H9 (cell line): ENCODE results near the gene SPRR2F. TPM values are rescaled to one million over a fixed set of nuclear protein-coding genes. Genes with fewer than 3 reads are reported as not detected.

Experiments used
- DNase-seq: peaks from one replicate; pipeline ENCODE4 v3.0.0-alpha.2; 2017
- H2AFZ ChIP-seq: one replicate; pipeline ENCODE4 v1.6.1; 2013; ENCODE audit warnings: mild to moderate bottlenecking, low read length, control low read depth, moderate library complexity
- H2AK5ac ChIP-seq: 2 replicates; pipeline ENCODE4 v1.6.1; 2013; ENCODE audit warnings: low read length, control low read depth, mixed read lengths; ENCODE audit not compliant: insufficient read length
- H2BK120ac ChIP-seq: one replicate; pipeline ENCODE4 v1.6.1; 2013; ENCODE audit warnings: low read depth, mild to moderate bottlenecking, low read length, control low read depth, inconsistent platforms; ENCODE audit not compliant: poor library complexity, severe bottlenecking
- H2BK12ac ChIP-seq: 2 replicates; pipeline ENCODE4 v1.6.1; 2013; ENCODE audit warnings: low read length, control low read depth, mixed read lengths, low read depth; ENCODE audit not compliant: insufficient read length
- H2BK15ac ChIP-seq: 2 replicates; pipeline ENCODE4 v1.6.1; 2013; ENCODE audit warnings: low read depth, low read length, control low read depth
- H2BK20ac ChIP-seq: one replicate; pipeline ENCODE4 v1.6.1; 2013; ENCODE audit warnings: low read depth, mild to moderate bottlenecking, low read length, control low read depth, inconsistent platforms; ENCODE audit not compliant: poor library complexity, severe bottlenecking
- H2BK5ac ChIP-seq: 2 replicates; pipeline ENCODE4 v1.6.1; 2013; ENCODE audit warnings: low read length, control low read depth, mixed read lengths; ENCODE audit not compliant: insufficient read length
- H3K14ac ChIP-seq: 2 replicates; pipeline ENCODE4 v1.6.1; 2013; ENCODE audit warnings: low read length, control low read depth; ENCODE audit not compliant: insufficient read depth
- H3K18ac ChIP-seq: 2 replicates; pipeline ENCODE4 v1.6.1; 2013; ENCODE audit warnings: low read depth, mild to moderate bottlenecking, mixed read lengths, low read length, control low read depth; ENCODE audit not compliant: insufficient read length
- H3K23ac ChIP-seq: 2 replicates; pipeline ENCODE4 v1.6.1; 2013; ENCODE audit warnings: low read length, control low read depth, mixed read lengths, low read depth; ENCODE audit not compliant: insufficient read length
- H3K23me2 ChIP-seq: 2 replicates; pipeline ENCODE4 v1.6.1; 2013; ENCODE audit warnings: low read depth, mild to moderate bottlenecking, mixed read lengths, low read length, control low read depth; ENCODE audit not compliant: insufficient read length, poor library complexity, severe bottlenecking
- H3K27ac ChIP-seq: 2 replicates; pipeline ENCODE4 v1.5.1; 2013; ENCODE audit warnings: low read length, control low read depth, mixed read lengths, low read depth; ENCODE audit not compliant: insufficient read length
- H3K27me3 ChIP-seq: 2 replicates; pipeline ENCODE4 v1.6.1; 2013; ENCODE audit warnings: low read length, control low read depth, inconsistent platforms; ENCODE audit not compliant: insufficient read depth
- H3K4ac ChIP-seq: 2 replicates; pipeline ENCODE4 v1.6.1; 2013; ENCODE audit warnings: low read depth, mild to moderate bottlenecking, control low read depth, inconsistent platforms, low read length, moderate library complexity
- H3K4me1 ChIP-seq: 2 replicates; pipeline ENCODE4 v1.6.1; 2013; ENCODE audit warnings: low read length, control low read depth, inconsistent platforms; ENCODE audit not compliant: insufficient read depth
- H3K4me2 ChIP-seq: 2 replicates; pipeline ENCODE4 v1.6.1; 2013; ENCODE audit warnings: low read length, control low read depth, mixed read lengths; ENCODE audit not compliant: insufficient read length, insufficient read depth
- H3K56ac ChIP-seq: 2 replicates; pipeline ENCODE4 v1.6.1; 2013; ENCODE audit warnings: low read depth, mild to moderate bottlenecking, mixed read lengths, low read length, control low read depth; ENCODE audit not compliant: insufficient read length
- H3K79me1 ChIP-seq: 2 replicates; pipeline ENCODE4 v1.6.1; 2013; ENCODE audit warnings: low read depth, mild to moderate bottlenecking, moderate library complexity, low read length, control low read depth, inconsistent platforms; ENCODE audit not compliant: insufficient read depth, poor library complexity, severe bottlenecking
- H3K79me2 ChIP-seq: 2 replicates; pipeline ENCODE4 v1.6.1; 2013; ENCODE audit warnings: low read length, control low read depth, inconsistent platforms; ENCODE audit not compliant: insufficient read depth
- H3K9ac ChIP-seq: 2 replicates; pipeline ENCODE4 v1.6.1; 2013; ENCODE audit warnings: low read length, control low read depth, mixed read lengths; ENCODE audit not compliant: insufficient read length; ENCODE audit errors: extremely low read depth
- H3K9me3 ChIP-seq: one replicate; pipeline ENCODE4 v1.6.1; 2013; ENCODE audit warnings: low read depth, low read length, inconsistent platforms; ENCODE audit not compliant: control insufficient read depth
- H3T11ph ChIP-seq: one replicate; pipeline ENCODE4 v1.6.1; 2013; ENCODE audit warnings: mild to moderate bottlenecking, low read length, control low read depth, inconsistent platforms
- H4K20me1 ChIP-seq: one replicate; pipeline ENCODE4 v1.6.1; 2013; ENCODE audit not compliant: control insufficient read depth, insufficient read length, insufficient read depth
- H4K5ac ChIP-seq: 2 replicates; pipeline ENCODE4 v1.6.1; 2013; ENCODE audit warnings: low read depth, mild to moderate bottlenecking, mixed read lengths, low read length, control low read depth; ENCODE audit not compliant: insufficient read length
- H4K8ac ChIP-seq: replicated peaks from 2 replicates; pipeline ENCODE4 v1.6.1; 2013; ENCODE audit warnings: low read length, control low read depth, mixed read lengths, low read depth; ENCODE audit not compliant: insufficient read length
- H4K91ac ChIP-seq: 2 replicates; pipeline ENCODE4 v1.6.1; 2013; ENCODE audit warnings: low read depth, mild to moderate bottlenecking, moderate library complexity, mixed read lengths, low read length, control low read depth; ENCODE audit not compliant: insufficient read length
- H3K27ac Mint-ChIP-seq, 3 experiments: 2 replicates in 2 of 3; 3 replicates in 1 of 3; pipeline ENCODE4 v1.8.0; 2020 to 2021; ENCODE audit warnings: mixed read lengths in 3 of 3, mild to moderate bottlenecking in 1 of 3, moderate library complexity in 1 of 3
- H3K27me3 Mint-ChIP-seq: 2 replicates; pipeline ENCODE4 v1.8.0; 2021; ENCODE audit warnings: low read depth, mild to moderate bottlenecking, moderate library complexity, mixed read lengths
- H3K36me3 Mint-ChIP-seq, 3 experiments: 2 replicates in 2 of 3; 3 replicates in 1 of 3; pipeline ENCODE4 v1.8.0; 2020 to 2021; ENCODE audit warnings: low read depth in 3 of 3, mixed read lengths in 3 of 3; ENCODE audit not compliant: insufficient read depth in 1 of 3
- H3K4me1 Mint-ChIP-seq, 2 experiments: 2 replicates each; pipeline ENCODE4 v1.8.0; 2020; ENCODE audit warnings: mixed read lengths in 2 of 2
- H3K4me3 Mint-ChIP-seq, 2 experiments: 2 replicates in 1 of 2; 3 replicates in 1 of 2; pipeline ENCODE4 v1.8.0; 2020 to 2021; ENCODE audit warnings: mild to moderate bottlenecking in 2 of 2, mixed read lengths in 2 of 2, moderate library complexity in 1 of 2
- H3K9me3 Mint-ChIP-seq, 2 experiments: 2 replicates in 1 of 2; 3 replicates in 1 of 2; pipeline ENCODE4 v1.8.0; 2020; ENCODE audit warnings: mild to moderate bottlenecking in 2 of 2, mixed read lengths in 2 of 2, moderate library complexity in 1 of 2
- WGBS: extraction: QIAGEN DNeasy Blood & Tissue Kit; methylation state at CpG from one replicate; pipeline ENCODE4 v1.1.7; 2013; ENCODE audit warnings: missing lambda C conversion rate, low lambda C conversion rate, mixed read lengths; ENCODE audit not compliant: insufficient read length; ENCODE audit errors: extremely low coverage; 5-methylcytosine and 5-hydroxymethylcytosine counted together
- total RNA-seq: library from RNA; stranded (reverse); gene quantifications from 2 replicates; pipeline ENCODE4 v1.2.1, GENCODE V29; 2021
- TF ChIP-seq, protein P1 (sequence below): fragments of 200-600 bp; sonication (generic); conservative IDR thresholded peaks from 3 replicates; pipeline ENCODE4 v1.8.0; 2021; ENCODE audit warnings: antibody characterized with exemption, mild to moderate bottlenecking

SPRR2F gene
- total RNA-seq, 1 experiment from 2014 or later: not detected

DNA sequence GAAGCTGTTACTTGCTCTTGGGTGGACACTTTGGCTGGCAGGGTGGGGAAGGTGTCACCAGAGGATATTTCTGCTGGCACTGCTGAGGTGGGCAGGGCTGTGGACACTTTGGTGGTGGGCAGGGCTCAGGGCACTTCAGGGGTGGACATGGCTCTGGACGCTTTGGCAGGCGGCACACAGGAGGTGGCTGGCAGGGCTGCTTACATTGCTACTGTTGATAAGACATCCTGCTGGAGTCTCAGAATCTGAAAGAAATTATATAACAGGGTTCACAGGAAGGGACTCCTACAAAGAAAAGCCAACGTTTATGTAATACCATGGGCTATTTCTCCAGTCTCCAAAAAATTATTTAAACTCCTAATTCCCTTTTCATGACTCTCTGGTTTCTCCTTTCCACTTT lies 27.2 kb upstream of the SPRR2F start:
- no peak overlapping the region for H2BK15ac ChIP-seq
- H3K27me3 Mint-ChIP-seq: no peaks in the 10 kb centered on the region; the same call in 1 of the 2 replicates
- no peak overlapping the region for H3K27ac Mint-ChIP-seq

More for the DNA sequence above, 27.2 kb upstream of the SPRR2F start:
- Histone ChIP-seq H2BK5ac (no peak overlapping the region), H3K14ac (no peak overlapping the region), H3K9me3 (no peaks in the 10 kb centered on the region), H4K5ac (no peak overlapping the region), H2BK120ac (no peak overlapping the region), H2AK5ac (no peak overlapping the region), H3K56ac (no peak overlapping the region), H3K4ac (no peak overlapping the region), H3K79me2 (no peaks in the 10 kb centered on the region), H3K4me2 (no peak overlapping the region), H4K8ac (no peak overlapping the region), H3K23me2 (no peaks in the 10 kb centered on the region), H2BK12ac (no peak overlapping the region), H3K9ac (no peak overlapping the region), H3T11ph (no peak overlapping the region), H4K91ac (no peak overlapping the region), H3K79me1 (no peaks in the 10 kb centered on the region), H3K23ac (no peak overlapping the region), H2AFZ (no peak overlapping the region), H3K4me1 (no peaks in the 10 kb centered on the region), H3K27ac (no peak overlapping the region), H2BK20ac (no peak overlapping the region), H3K18ac (no peak overlapping the region), H3K27me3 (no peaks in the 10 kb centered on the region), H4K20me1 (peaks cover 2% of the 10 kb centered on the region)
- DNase-seq: no peak
- H3K4me3 Mint-ChIP-seq: no peak overlapping the region
- H3K9me3 Mint-ChIP-seq: no peaks in the 10 kb centered on the region; a peak in 2 of 5 replicates
- H3K36me3 Mint-ChIP-seq: peaks cover 0 to 6% (median 5%) of the 10 kb centered on the region in 3 experiments; a peak in 3 of 7 replicates
- TF ChIP-seq, protein P1, sequence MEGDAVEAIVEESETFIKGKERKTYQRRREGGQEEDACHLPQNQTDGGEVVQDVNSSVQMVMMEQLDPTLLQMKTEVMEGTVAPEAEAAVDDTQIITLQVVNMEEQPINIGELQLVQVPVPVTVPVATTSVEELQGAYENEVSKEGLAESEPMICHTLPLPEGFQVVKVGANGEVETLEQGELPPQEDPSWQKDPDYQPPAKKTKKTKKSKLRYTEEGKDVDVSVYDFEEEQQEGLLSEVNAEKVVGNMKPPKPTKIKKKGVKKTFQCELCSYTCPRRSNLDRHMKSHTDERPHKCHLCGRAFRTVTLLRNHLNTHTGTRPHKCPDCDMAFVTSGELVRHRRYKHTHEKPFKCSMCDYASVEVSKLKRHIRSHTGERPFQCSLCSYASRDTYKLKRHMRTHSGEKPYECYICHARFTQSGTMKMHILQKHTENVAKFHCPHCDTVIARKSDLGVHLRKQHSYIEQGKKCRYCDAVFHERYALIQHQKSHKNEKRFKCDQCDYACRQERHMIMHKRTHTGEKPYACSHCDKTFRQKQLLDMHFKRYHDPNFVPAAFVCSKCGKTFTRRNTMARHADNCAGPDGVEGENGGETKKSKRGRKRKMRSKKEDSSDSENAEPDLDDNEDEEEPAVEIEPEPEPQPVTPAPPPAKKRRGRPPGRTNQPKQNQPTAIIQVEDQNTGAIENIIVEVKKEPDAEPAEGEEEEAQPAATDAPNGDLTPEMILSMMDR: no peak
- no CpG with 5 or more reads among the region's 3 CpGs for WGBS
- peaks cover 6 to 7% of the 10 kb centered on the region in 2 experiments for H3K4me1 Mint-ChIP-seq
